SK-N-SH treated with all-trans-retinoic acid at 6 μM for 48 hours (cell line): Measurements from ENCODE around the gene PRMT3.

ENCODE experiments used
- ATAC-seq: fragments of 200-7000 bp; cut with Tn5 transposase; 3 replicates; pipeline ENCODE4 v1.9.1; 2020; ENCODE audit warnings: mild to moderate bottlenecking, moderate library complexity
- ARNTL ChIP-seq: fragments of 450-650 bp; formaldehyde crosslinking; IDR thresholded peaks from 2 replicates; pipeline ENCODE4 v1.5.0; 2020; ENCODE audit warnings: low read depth, mild to moderate bottlenecking, moderate library complexity, borderline replicate concordance
- BACH2 ChIP-seq: fragments of 250-450 bp; sonication (Bioruptor Pico); IDR thresholded peaks from 2 replicates; pipeline ENCODE4 v1.9.0; 2021; ENCODE audit warnings: mild to moderate bottlenecking, borderline replicate concordance
- CSDC2 ChIP-seq: fragments of 250-450 bp; sonication (Bioruptor Pico); IDR thresholded peaks from 2 replicates; pipeline ENCODE4 v1.5.0; 2020; ENCODE audit warnings: mild to moderate bottlenecking, moderate library complexity
- CSRNP3 ChIP-seq: fragments of 250-450 bp; sonication (Bioruptor Pico); IDR thresholded peaks from 2 replicates; pipeline ENCODE4 v1.5.1; 2021; ENCODE audit warnings: mild to moderate bottlenecking, moderate library complexity
- ESRRG ChIP-seq: fragments of 250-450 bp; sonication (Bioruptor Pico); IDR thresholded peaks from 2 replicates; pipeline ENCODE4 v1.6.1; 2021; ENCODE audit warnings: mild to moderate bottlenecking
- GLIS3 ChIP-seq: fragments of 250-450 bp; sonication (Bioruptor Pico); IDR thresholded peaks from 2 replicates; pipeline ENCODE4 v1.5.0; 2020; ENCODE audit warnings: mild to moderate bottlenecking, moderate library complexity
- ISL1 ChIP-seq: fragments of 250-450 bp; sonication (Bioruptor Pico); IDR thresholded peaks from 2 replicates; pipeline ENCODE4 v2.1.2; 2022; ENCODE audit warnings: mild to moderate bottlenecking, moderate library complexity
- OSR1 ChIP-seq: fragments of 250-450 bp; sonication (Bioruptor Pico); IDR thresholded peaks from 2 replicates; pipeline ENCODE4 v1.8.0; 2022; ENCODE audit warnings: moderate library complexity, mild to moderate bottlenecking, inconsistent platforms
- PATZ1 ChIP-seq: fragments of 250-450 bp; sonication (Bioruptor Pico); IDR thresholded peaks from 2 replicates; pipeline ENCODE4 v1.8.0; 2020; ENCODE audit warnings: mild to moderate bottlenecking, moderate library complexity, borderline replicate concordance
- PPARA ChIP-seq: fragments of 250-450 bp; sonication (Bioruptor Pico); IDR thresholded peaks from 2 replicates; pipeline ENCODE4 v1.5.0; 2020; ENCODE audit warnings: mild to moderate bottlenecking, borderline replicate concordance
- RARB ChIP-seq: fragments of 250-450 bp; sonication (Bioruptor Pico); IDR thresholded peaks from 2 replicates; pipeline ENCODE4 v1.8.0; 2021; ENCODE audit warnings: mild to moderate bottlenecking, moderate library complexity
- SNAI2 ChIP-seq: fragments of 250-450 bp; sonication (Bioruptor Pico); IDR thresholded peaks from 2 replicates; pipeline ENCODE4 v1.5.0; 2020; ENCODE audit warnings: mild to moderate bottlenecking, moderate library complexity
- TCF4 ChIP-seq: fragments of 250-450 bp; sonication (Bioruptor Pico); IDR thresholded peaks from 2 replicates; pipeline ENCODE4 v1.8.0; 2021; ENCODE audit warnings: mild to moderate bottlenecking, moderate library complexity, borderline replicate concordance
- TOX ChIP-seq: fragments of 250-450 bp; sonication (Bioruptor Pico); IDR thresholded peaks from 2 replicates; pipeline ENCODE4 v1.8.0; 2021; ENCODE audit warnings: mild to moderate bottlenecking, moderate library complexity, borderline replicate concordance
- ZC3H10 ChIP-seq: fragments of 250-450 bp; sonication (Bioruptor Pico); IDR thresholded peaks from 2 replicates; pipeline ENCODE4 v1.5.1; 2021; ENCODE audit warnings: mild to moderate bottlenecking, moderate library complexity
- ZFP3 ChIP-seq: fragments of 250-450 bp; sonication (Bioruptor Pico); IDR thresholded peaks from 2 replicates; pipeline ENCODE4 v1.5.0; 2020; ENCODE audit warnings: mild to moderate bottlenecking, moderate library complexity
- ZFP30 ChIP-seq: fragments of 450-650 bp; formaldehyde crosslinking; IDR thresholded peaks from 2 replicates; pipeline ENCODE4 v1.5.0; 2022; ENCODE audit warnings: mild to moderate bottlenecking, moderate library complexity
- ZNF565 ChIP-seq: fragments of 450-650 bp; formaldehyde crosslinking; conservative IDR thresholded peaks from 2 replicates; pipeline ENCODE4 v1.5.0; 2020; ENCODE audit warnings: low read depth, mild to moderate bottlenecking, moderate library complexity
- ZNF70 ChIP-seq: fragments of 450-650 bp; formaldehyde crosslinking; IDR thresholded peaks from 2 replicates; pipeline ENCODE4 v1.5.0; 2020; ENCODE audit warnings: mild to moderate bottlenecking, moderate library complexity
- ZNF8 ChIP-seq: fragments of 450-650 bp; formaldehyde crosslinking; IDR thresholded peaks from 2 replicates; pipeline ENCODE4 v1.5.0; 2020; ENCODE audit warnings: mild to moderate bottlenecking, moderate library complexity
- TF ChIP-seq, protein P1 (sequence below): fragments of 250-450 bp; sonication (Bioruptor Pico); IDR thresholded peaks from 2 replicates; pipeline ENCODE4 v1.5.0; 2020; ENCODE audit warnings: mild to moderate bottlenecking, moderate library complexity
- TF ChIP-seq, protein P2 (sequence below): fragments of 250-450 bp; sonication (Bioruptor Pico); IDR thresholded peaks from 2 replicates; pipeline ENCODE4 v1.8.0; 2021; ENCODE audit warnings: low read depth, mild to moderate bottlenecking, moderate library complexity, borderline replicate concordance
- TF ChIP-seq, protein P3 (sequence below): fragments of 250-450 bp; sonication (Bioruptor Pico); IDR thresholded peaks from 2 replicates; pipeline ENCODE4 v1.5.1; 2020; ENCODE audit warnings: low read depth, mild to moderate bottlenecking, moderate library complexity

The PRMT3 gene

DNA sequence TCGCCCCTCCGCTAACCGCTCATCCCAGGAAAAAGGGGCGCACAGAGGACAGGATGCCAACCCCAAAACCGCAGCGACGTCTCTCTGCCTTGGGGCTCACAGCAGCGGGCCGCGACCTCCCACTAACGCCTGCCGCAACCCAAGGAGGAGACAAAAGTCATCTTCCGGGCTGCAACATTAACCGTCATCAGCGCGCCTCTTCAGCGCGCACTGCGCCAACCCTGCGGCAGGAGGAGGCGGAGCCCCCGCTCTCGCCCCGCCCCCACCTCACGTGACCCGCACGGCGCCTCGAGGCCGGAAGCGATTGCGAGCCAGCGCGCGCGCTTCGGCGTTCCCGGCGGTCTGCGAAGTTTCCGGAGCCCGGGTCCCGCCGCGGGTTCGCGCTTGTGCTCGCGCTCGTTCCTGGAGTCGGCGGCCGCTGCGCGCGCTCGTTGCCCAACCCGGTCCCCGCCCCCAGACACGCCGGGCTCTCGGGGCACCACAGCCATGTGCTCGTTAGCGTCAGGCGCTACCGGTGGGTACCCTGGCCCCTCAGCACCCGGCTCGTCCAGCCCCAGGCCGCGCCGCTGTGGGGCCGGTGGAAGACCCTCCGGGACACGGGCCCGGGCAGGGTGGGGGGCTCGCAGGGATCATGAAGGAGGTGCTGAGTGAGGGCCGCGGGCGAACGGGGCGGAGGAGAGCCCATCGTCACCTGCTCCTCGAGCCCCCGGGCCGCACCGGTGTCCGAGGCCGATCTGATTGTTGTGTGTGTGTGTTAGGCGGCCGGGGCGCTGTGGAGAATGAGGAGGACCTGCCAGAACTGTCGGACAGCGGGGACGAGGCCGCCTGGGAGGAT is at the start of gene PRMT3:
PRMT3 (plus strand) TSS at position 456 of the 835 bp plus-strand sequence; CDS start at position 487, 31 bp downstream.
- TF ChIP-seq SNAI2 (CRISPR knock-in tag) (peak; percentile 63; the same call in 1 of the 2 replicates), TOX (no peak), BACH2 (no peak), GLIS3 (CRISPR knock-in tag) (no peak), TCF4 (CRISPR knock-in tag) (no peak), CSRNP3 (CRISPR knock-in tag) (no peak), ESRRG (no peak), ZNF70 (CRISPR knock-in tag) (0 out of 2 replicates have a peak, but pooled peaks have one; percentile 8), OSR1 (CRISPR knock-in tag) (no peak), ARNTL (CRISPR knock-in tag) (no peak), ZFP3 (CRISPR knock-in tag) (no peak; the same call in 1 of the 2 replicates), RARB (CRISPR knock-in tag) (no peak), PATZ1 (CRISPR knock-in tag) (no peak), PPARA (no peak), CSDC2 (peak; percentile 77; the same call in 1 of the 2 replicates), ZNF8 (CRISPR knock-in tag) (no peak), ISL1 (CRISPR knock-in tag) (0 out of 2 replicates have a peak, but pooled peaks have one; percentile 6), ZFP30 (CRISPR knock-in tag) (no peak), ZC3H10 (CRISPR knock-in tag) (0 out of 2 replicates have a peak, but pooled peaks have one; percentile 45), ZNF565 (CRISPR knock-in tag) (no peak)
- TF ChIP-seq, protein P1, sequence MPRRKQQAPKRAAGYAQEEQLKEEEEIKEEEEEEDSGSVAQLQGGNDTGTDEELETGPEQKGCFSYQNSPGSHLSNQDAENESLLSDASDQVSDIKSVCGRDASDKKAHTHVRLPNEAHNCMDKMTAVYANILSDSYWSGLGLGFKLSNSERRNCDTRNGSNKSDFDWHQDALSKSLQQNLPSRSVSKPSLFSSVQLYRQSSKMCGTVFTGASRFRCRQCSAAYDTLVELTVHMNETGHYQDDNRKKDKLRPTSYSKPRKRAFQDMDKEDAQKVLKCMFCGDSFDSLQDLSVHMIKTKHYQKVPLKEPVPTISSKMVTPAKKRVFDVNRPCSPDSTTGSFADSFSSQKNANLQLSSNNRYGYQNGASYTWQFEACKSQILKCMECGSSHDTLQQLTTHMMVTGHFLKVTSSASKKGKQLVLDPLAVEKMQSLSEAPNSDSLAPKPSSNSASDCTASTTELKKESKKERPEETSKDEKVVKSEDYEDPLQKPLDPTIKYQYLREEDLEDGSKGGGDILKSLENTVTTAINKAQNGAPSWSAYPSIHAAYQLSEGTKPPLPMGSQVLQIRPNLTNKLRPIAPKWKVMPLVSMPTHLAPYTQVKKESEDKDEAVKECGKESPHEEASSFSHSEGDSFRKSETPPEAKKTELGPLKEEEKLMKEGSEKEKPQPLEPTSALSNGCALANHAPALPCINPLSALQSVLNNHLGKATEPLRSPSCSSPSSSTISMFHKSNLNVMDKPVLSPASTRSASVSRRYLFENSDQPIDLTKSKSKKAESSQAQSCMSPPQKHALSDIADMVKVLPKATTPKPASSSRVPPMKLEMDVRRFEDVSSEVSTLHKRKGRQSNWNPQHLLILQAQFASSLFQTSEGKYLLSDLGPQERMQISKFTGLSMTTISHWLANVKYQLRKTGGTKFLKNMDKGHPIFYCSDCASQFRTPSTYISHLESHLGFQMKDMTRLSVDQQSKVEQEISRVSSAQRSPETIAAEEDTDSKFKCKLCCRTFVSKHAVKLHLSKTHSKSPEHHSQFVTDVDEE (CRISPR knock-in tag) = peak; percentile 15; the same call in 1 of the 2 replicates
- TF ChIP-seq, protein P2, sequence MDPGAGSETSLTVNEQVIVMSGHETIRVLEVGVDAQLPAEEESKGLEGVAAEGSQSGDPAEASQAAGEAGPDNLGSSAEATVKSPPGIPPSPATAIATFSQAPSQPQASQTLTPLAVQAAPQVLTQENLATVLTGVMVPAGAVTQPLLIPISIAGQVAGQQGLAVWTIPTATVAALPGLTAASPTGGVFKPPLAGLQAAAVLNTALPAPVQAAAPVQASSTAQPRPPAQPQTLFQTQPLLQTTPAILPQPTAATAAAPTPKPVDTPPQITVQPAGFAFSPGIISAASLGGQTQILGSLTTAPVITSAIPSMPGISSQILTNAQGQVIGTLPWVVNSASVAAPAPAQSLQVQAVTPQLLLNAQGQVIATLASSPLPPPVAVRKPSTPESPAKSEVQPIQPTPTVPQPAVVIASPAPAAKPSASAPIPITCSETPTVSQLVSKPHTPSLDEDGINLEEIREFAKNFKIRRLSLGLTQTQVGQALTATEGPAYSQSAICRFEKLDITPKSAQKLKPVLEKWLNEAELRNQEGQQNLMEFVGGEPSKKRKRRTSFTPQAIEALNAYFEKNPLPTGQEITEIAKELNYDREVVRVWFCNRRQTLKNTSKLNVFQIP = no peak
- TF ChIP-seq, protein P3, sequence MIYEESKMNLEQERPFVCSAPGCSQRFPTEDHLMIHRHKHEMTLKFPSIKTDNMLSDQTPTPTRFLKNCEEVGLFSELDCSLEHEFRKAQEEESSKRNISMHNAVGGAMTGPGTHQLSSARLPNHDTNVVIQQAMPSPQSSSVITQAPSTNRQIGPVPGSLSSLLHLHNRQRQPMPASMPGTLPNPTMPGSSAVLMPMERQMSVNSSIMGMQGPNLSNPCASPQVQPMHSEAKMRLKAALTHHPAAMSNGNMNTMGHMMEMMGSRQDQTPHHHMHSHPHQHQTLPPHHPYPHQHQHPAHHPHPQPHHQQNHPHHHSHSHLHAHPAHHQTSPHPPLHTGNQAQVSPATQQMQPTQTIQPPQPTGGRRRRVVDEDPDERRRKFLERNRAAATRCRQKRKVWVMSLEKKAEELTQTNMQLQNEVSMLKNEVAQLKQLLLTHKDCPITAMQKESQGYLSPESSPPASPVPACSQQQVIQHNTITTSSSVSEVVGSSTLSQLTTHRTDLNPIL (CRISPR knock-in tag) = no peak

More for the DNA sequence above, at the start of gene PRMT3:
- peak; percentile 88 for ATAC-seq
